GM23338 (cell line): ENCODE measurements around the gene MICAL2. TPM values are rescaled to one million over a fixed set of nuclear protein-coding genes. Genes with fewer than 3 reads are reported as not detected.

Experiments used
- ATAC-seq: fragments of 200-7000 bp; cut with Tn5 transposase; 3 replicates; pipeline ENCODE4 v1.9.1; 2020
- DNase-seq: peaks from one replicate; pipeline ENCODE4 v3.0.0-alpha.2; 2015; ENCODE audit warnings: low spot score
- H2AFZ ChIP-seq: fragments of 200-600 bp; sonication (generic); 2 replicates; pipeline ENCODE4 v1.8.0; 2016; ENCODE audit warnings: antibody characterized with exemption, mild to moderate bottlenecking, moderate library complexity
- H3F3A ChIP-seq: fragments of 200-600 bp; sonication (generic); replicated peaks from 2 replicates; pipeline ENCODE4 v1.8.0; 2017; ENCODE audit warnings: antibody characterized with exemption, mixed run types, low read depth
- H3K27ac ChIP-seq: fragments of 200-600 bp; sonication (generic); 2 replicates; pipeline ENCODE4 v1.6.1; 2016; ENCODE audit warnings: low read depth
- H3K27me3 ChIP-seq: fragments of 200-600 bp; sonication (generic); 2 replicates; pipeline ENCODE4 v1.8.0; 2016; ENCODE audit warnings: mild to moderate bottlenecking, mixed run types, moderate library complexity; ENCODE audit not compliant: insufficient read depth
- H3K36me3 ChIP-seq: fragments of 200-600 bp; sonication (generic); 2 replicates; pipeline ENCODE4 v1.8.0; 2016; ENCODE audit warnings: mild to moderate bottlenecking; ENCODE audit not compliant: insufficient read depth
- H3K4me1 ChIP-seq: fragments of 200-600 bp; sonication (generic); 2 replicates; pipeline ENCODE4 v1.8.0; 2016; ENCODE audit warnings: mild to moderate bottlenecking, moderate library complexity; ENCODE audit not compliant: insufficient read depth
- H3K4me2 ChIP-seq: fragments of 200-600 bp; sonication (generic); 2 replicates; pipeline ENCODE4 v1.7.1; 2017; ENCODE audit warnings: mixed run types
- H3K4me3 ChIP-seq: fragments of 200-600 bp; sonication (generic); 2 replicates; pipeline ENCODE4 v1.6.1; 2016; ENCODE audit warnings: mixed run types
- H3K79me2 ChIP-seq: fragments of 200-600 bp; sonication (generic); replicated peaks from 2 replicates; pipeline ENCODE4 v1.8.0; 2017; ENCODE audit warnings: mild to moderate bottlenecking; ENCODE audit not compliant: insufficient read depth
- H3K9me2 ChIP-seq: fragments of 200-600 bp; sonication (generic); 2 replicates; pipeline ENCODE4 v1.8.0; 2017; ENCODE audit not compliant: insufficient read depth
- H4K20me1 ChIP-seq: fragments of 200-600 bp; sonication (generic); replicated peaks from 2 replicates; pipeline ENCODE4 v1.8.0; 2017; ENCODE audit warnings: mild to moderate bottlenecking; ENCODE audit not compliant: insufficient read depth
- H3K27ac Mint-ChIP-seq: 2 replicates; pipeline ENCODE4 v1.8.0; 2020; ENCODE audit warnings: inconsistent platforms, mild to moderate bottlenecking, moderate library complexity, mixed read lengths
- H3K27me3 Mint-ChIP-seq: 3 replicates; pipeline ENCODE4 v1.8.0; 2022; ENCODE audit warnings: low read depth, mild to moderate bottlenecking, moderate library complexity, mixed read lengths, inconsistent platforms; ENCODE audit not compliant: insufficient read depth, poor library complexity
- H3K36me3 Mint-ChIP-seq: 3 replicates; pipeline ENCODE4 v1.8.0; 2021; ENCODE audit warnings: low read depth, mild to moderate bottlenecking, inconsistent platforms, moderate library complexity, mixed read lengths
- H3K4me1 Mint-ChIP-seq: 3 replicates; pipeline ENCODE4 v1.8.0; 2020; ENCODE audit warnings: mild to moderate bottlenecking, inconsistent platforms, mixed read lengths
- H3K4me3 Mint-ChIP-seq: 3 replicates; pipeline ENCODE4 v1.8.0; 2021; ENCODE audit warnings: moderate library complexity, mild to moderate bottlenecking, inconsistent platforms, mixed read lengths
- H3K9me3 Mint-ChIP-seq: 3 replicates; pipeline ENCODE4 v1.8.0; 2020; ENCODE audit warnings: moderate library complexity, mild to moderate bottlenecking, inconsistent platforms, mixed read lengths
- CREB1 ChIP-seq: fragments of 250-450 bp; sonication (Bioruptor Pico); IDR thresholded peaks from 2 replicates; pipeline ENCODE4 v1.5.0; 2020; ENCODE audit warnings: low read depth, mild to moderate bottlenecking, moderate library complexity
- ETS1 ChIP-seq: IDR thresholded peaks from 2 replicates; pipeline ENCODE4 v1.6.1; 2016; ENCODE audit warnings: antibody characterized with exemption
- EZH2 ChIP-seq: fragments of 200-600 bp; sonication (generic); IDR thresholded peaks from one replicate; pipeline ENCODE4 v1.8.0; 2017; ENCODE audit warnings: antibody characterized with exemption, mild to moderate bottlenecking, low read depth; ENCODE audit not compliant: unreplicated experiment
- NANOG ChIP-seq: IDR thresholded peaks from 2 replicates; pipeline ENCODE4 v1.6.1; 2016; ENCODE audit warnings: antibody characterized with exemption, borderline replicate concordance
- STAT1 ChIP-seq: IDR thresholded peaks from one replicate; pipeline ENCODE4 v1.6.1; 2016; ENCODE audit warnings: antibody characterized with exemption; ENCODE audit not compliant: unreplicated experiment
- ZNF114 ChIP-seq: fragments of 250-450 bp; sonication (Bioruptor Pico); IDR thresholded peaks from 2 replicates; pipeline ENCODE4 v1.5.0; 2020; ENCODE audit warnings: mild to moderate bottlenecking, moderate library complexity
- ZNF462 ChIP-seq: fragments of 250-450 bp; sonication (Bioruptor Pico); IDR thresholded peaks from 2 replicates; pipeline ENCODE4 v1.5.0; 2020; ENCODE audit warnings: mild to moderate bottlenecking, moderate library complexity
- polyA plus RNA-seq: library from polyadenylated mRNA; unstranded; fragments of >200 nt; fragmentation: Nextera tagmentation; extraction: Ambion mirVana; gene quantifications from 2 replicates; pipeline ENCODE4 v1.2.1, GENCODE V29; 2016
- total RNA-seq: library from RNA; depleted of rRNA; stranded (reverse); fragments of >200 nt; shearing (Covaris generic); gene quantifications from 2 replicates; pipeline ENCODE4 v1.2.3, GENCODE V29; 2014

Gene MICAL2
- total and polyA plus RNA-seq, 2 experiments from 2014 or later, result 0.66 to 1.4 TPM

GRCh38 chr11:12183827-12184620 lies 73.6 kb downstream of the MICAL2 start (continued):
- TF ChIP-seq ZNF462 (no peak), EZH2 (no peak), STAT1 (no peak), NANOG (no peak)

GRCh38 chr11:12184699-12185098 lies 74.3 kb downstream of the MICAL2 start:
- Histone ChIP-seq H4K20me1 (no peaks in the 10 kb centered on the region), H3K27me3 (no peaks in the 10 kb centered on the region), H3K36me3 (no peaks in the 10 kb centered on the region), H2AFZ (no peak overlapping the region), H3F3A (no peaks in the 10 kb centered on the region), H3K27ac (no peak overlapping the region), H3K9me2 (no peaks in the 10 kb centered on the region), H3K4me1 (no peaks in the 10 kb centered on the region), H3K4me2 (no peak overlapping the region), H3K79me2 (no peaks in the 10 kb centered on the region), H3K4me3 (no peak overlapping the region)
- H3K4me3 Mint-ChIP-seq, result no peak overlapping the region
- TF ChIP-seq CREB1 (CRISPR knock-in tag) (no peak), ETS1 (no peak), ZNF114 (CRISPR knock-in tag) (no peak)
- no peaks in the 10 kb centered on the region for H3K9me3 Mint-ChIP-seq
- no peaks in the 10 kb centered on the region; the same call in 2 of the 3 replicates for H3K4me1 Mint-ChIP-seq
- ATAC-seq (no peak), DNase-seq (no peak)
- no peaks in the 10 kb centered on the region for H3K36me3 Mint-ChIP-seq
- no peak overlapping the region for H3K27ac Mint-ChIP-seq
- H3K27me3 Mint-ChIP-seq, result peaks cover 5% of the 10 kb centered on the region
